Peyer's patch (tissue), 4 donors: ENCODE data around the gene DIP2B. TPM values are rescaled to one million over a fixed set of nuclear protein-coding genes. Genes with fewer than 3 reads are reported as not detected.

Source experiments
- DNase-seq, 3 donors: peaks; one replicate each; pipeline ENCODE4 v3.0.0-alpha.2; 2017 to 2019
- H3K27ac ChIP-seq, 4 donors: fragments of 200-600 bp; sonication (generic); one replicate each; pipeline ENCODE4 v1.5.1; 2016 to 2019
- H3K27me3 ChIP-seq, 2 donors: fragments of 200-600 bp; sonication (generic); one replicate each; pipeline ENCODE4 v1.5.1; 2019
- H3K36me3 ChIP-seq, 3 donors: fragments of 200-600 bp; sonication (generic); one replicate each; pipeline ENCODE4 v1.5.1; 2016 to 2019
- H3K4me1 ChIP-seq, 4 donors: fragments of 200-600 bp; sonication (generic); one replicate each; pipeline ENCODE4 v1.5.1; 2016 to 2019
- H3K4me3 ChIP-seq, 4 donors: fragments of 200-600 bp; sonication (generic); 1 replicate in 3 of 4; 2 replicates in 1 of 4; pipeline ENCODE4 v1.5.1; 2016 to 2019; ENCODE audit warnings: mild to moderate bottlenecking in 1 of 4
- H3K9me3 ChIP-seq, 4 donors: fragments of 200-600 bp; sonication (generic); one replicate each; pipeline ENCODE4 v1.5.1; 2016 to 2019; ENCODE audit warnings: mild to moderate bottlenecking in 1 of 4
- CTCF ChIP-seq, 6 experiments: fragments of 450-650 bp in 4 of 6; fragments of 200-600 bp in 2 of 6; sonication (generic) in 1 of 6; IDR thresholded peaks; one replicate each; pipeline ENCODE4 v1.5.1; 2017 to 2019; ENCODE audit warnings: antibody characterized with exemption in 6 of 6, mild to moderate bottlenecking in 3 of 6, moderate library complexity in 1 of 6
- POLR2A ChIP-seq, 2 donors: fragments of 450-650 bp; IDR thresholded peaks; one replicate each; pipeline ENCODE4 v1.5.1; 2017; ENCODE audit warnings: antibody characterized with exemption in 2 of 2, mild to moderate bottlenecking in 2 of 2, moderate library complexity in 2 of 2
- total RNA-seq, 4 donors: library from RNA; depleted of rRNA; stranded (reverse); fragments of >200 nt; gene quantifications; one replicate each; pipeline ENCODE4 v1.1.0, GENCODE V29; 2016

The DIP2B gene
- total RNA-seq, 4 donors from 2014 or later: 28.0 to 73.4 (median 42.5) TPM

- H3K36me3 ChIP-seq: no peaks in the 10 kb centered on the region
- TF ChIP-seq POLR2A (IDR thresholded peaks at IDR 0.05) (no peak), CTCF (IDR thresholded peaks at IDR 0.05) (no peak)
- no peaks in the 10 kb centered on the region for H3K9me3 ChIP-seq
- peaks cover 0 to 10% (median 3%) of the 10 kb centered on the region in 4 donors for H3K4me1 ChIP-seq
- no peak overlapping the region for H3K27ac ChIP-seq
- no peak overlapping the region for H3K4me3 ChIP-seq
- no peaks in the 10 kb centered on the region for H3K27me3 ChIP-seq
- no peak for DNase-seq
Observed at GRCh38 chr12:50523772-50524171, 19.0 kb downstream of the DIP2B start.

GRCh38 chr12:50524621-50525020, 19.8 kb downstream of the DIP2B start:
- no peak for DNase-seq
- Histone ChIP-seq H3K36me3 (no peaks in the 10 kb centered on the region), H3K4me1 (peaks cover 0 to 10% (median 2%) of the 10 kb centered on the region in 4 donors), H3K4me3 (no peak overlapping the region), H3K27me3 (no peaks in the 10 kb centered on the region), H3K27ac (no peak overlapping the region), H3K9me3 (no peaks in the 10 kb centered on the region)
- no peak for TF ChIP-seq POLR2A (IDR thresholded peaks at IDR 0.05)
- TF ChIP-seq CTCF (IDR thresholded peaks at IDR 0.05): no peak

- Histone ChIP-seq H3K27me3 (no peaks in the 10 kb centered on the region), H3K27ac (no peak overlapping the region), H3K36me3 (no peaks in the 10 kb centered on the region), H3K9me3 (no peaks in the 10 kb centered on the region), H3K4me3 (no peak overlapping the region), H3K4me1 (peaks cover 0 to 10% (median 2%) of the 10 kb centered on the region in 4 donors)
- no peak for TF ChIP-seq POLR2A (IDR thresholded peaks at IDR 0.05)
- no peak for TF ChIP-seq CTCF (IDR thresholded peaks at IDR 0.05)
- DNase-seq: no peak
Observed at GRCh38 chr12:50525422-50525821, 20.6 kb downstream of the DIP2B start.

- Histone ChIP-seq H3K9me3 (no peaks in the 10 kb centered on the region), H3K27ac (no peak overlapping the region), H3K4me1 (peaks cover 0 to 22% (median 4%) of the 10 kb centered on the region in 4 donors), H3K36me3 (no peaks in the 10 kb centered on the region), H3K4me3 (no peak overlapping the region), H3K27me3 (no peaks in the 10 kb centered on the region)
- no peak for DNase-seq
- no peak for TF ChIP-seq CTCF (IDR thresholded peaks at IDR 0.05)
- TF ChIP-seq POLR2A (IDR thresholded peaks at IDR 0.05): no peak
Observed at GRCh38 chr12:50527359-50527726, 22.6 kb downstream of the DIP2B start.

GRCh38 chr12:50528800-50529199, 24.0 kb downstream of the DIP2B start:
- Histone ChIP-seq H3K36me3 (no peaks in the 10 kb centered on the region), H3K27me3 (no peaks in the 10 kb centered on the region), H3K27ac (no peak overlapping the region), H3K4me3 (no peak overlapping the region), H3K4me1 (peaks cover 0 to 24% (median 6%) of the 10 kb centered on the region in 4 donors), H3K9me3 (no peaks in the 10 kb centered on the region)
- DNase-seq: no peak
- TF ChIP-seq POLR2A (IDR thresholded peaks at IDR 0.05) (no peak), CTCF (IDR thresholded peaks at IDR 0.05) (no peak)

GRCh38 chr12:50529345-50529744, 24.6 kb downstream of the DIP2B start:
- H3K4me1 ChIP-seq: peaks cover 0 to 24% (median 6%) of the 10 kb centered on the region in 4 donors

More at GRCh38 chr12:50529345-50529744, 24.6 kb downstream of the DIP2B start:
- no peak overlapping the region for H3K4me3 ChIP-seq
- no peak overlapping the region for H3K27ac ChIP-seq
- no peak for DNase-seq
- H3K36me3 ChIP-seq: no peaks in the 10 kb centered on the region
- no peak for TF ChIP-seq CTCF (IDR thresholded peaks at IDR 0.05)
- no peak for TF ChIP-seq POLR2A (IDR thresholded peaks at IDR 0.05)
- no peaks in the 10 kb centered on the region for H3K27me3 ChIP-seq
- H3K9me3 ChIP-seq: no peaks in the 10 kb centered on the region
